NCI-H748 (cell line): Measurements from ENCODE around the gene CLCNKB.

Source experiments
- DNase-seq: peaks from one replicate; lab custom pipeline; 2025; ENCODE audit not compliant: unreplicated experiment; lab: John Stamatoyannopoulos, UW

CLCNKB gene

DNA sequence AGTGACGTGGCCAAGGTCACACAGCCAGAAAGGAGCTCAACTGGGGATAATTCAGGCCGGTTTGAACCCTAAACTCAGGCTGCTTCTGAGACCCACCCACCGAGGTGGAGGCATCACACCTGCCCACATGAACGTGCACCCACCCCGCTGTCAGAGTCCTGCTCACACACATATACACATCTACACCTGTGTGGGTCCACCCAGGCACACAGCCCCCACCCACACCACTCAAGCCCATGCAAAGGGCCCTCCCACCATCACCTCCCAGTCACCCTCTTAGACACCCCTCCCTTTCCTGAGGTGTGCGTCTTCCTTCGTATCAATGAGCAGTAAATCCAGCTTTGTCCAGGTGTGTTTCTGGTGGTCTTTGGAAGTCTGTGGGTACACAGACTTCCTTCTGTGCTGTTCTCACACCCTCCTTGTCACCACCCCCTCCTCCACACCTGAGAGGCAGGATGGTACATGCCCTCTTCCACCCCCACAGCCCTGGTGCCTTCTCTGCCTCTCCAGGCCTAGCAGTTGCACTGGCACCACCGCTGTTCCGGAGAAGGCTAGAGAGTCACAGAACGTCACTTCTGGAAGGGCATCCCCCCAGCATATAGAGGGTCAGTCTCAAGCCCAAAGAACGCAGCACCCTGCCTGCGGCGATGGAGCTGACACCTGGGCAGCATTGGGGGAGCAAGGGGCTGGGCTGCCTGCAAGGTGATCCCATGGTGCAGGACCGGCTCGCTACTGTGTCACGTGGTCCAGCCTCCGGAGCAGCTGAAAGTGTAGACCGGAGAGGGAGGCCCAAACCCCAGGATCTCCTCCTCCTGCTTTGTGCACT, 48.7 kb downstream of the CLCNKB start:
- no peak for DNase-seq

DNA sequence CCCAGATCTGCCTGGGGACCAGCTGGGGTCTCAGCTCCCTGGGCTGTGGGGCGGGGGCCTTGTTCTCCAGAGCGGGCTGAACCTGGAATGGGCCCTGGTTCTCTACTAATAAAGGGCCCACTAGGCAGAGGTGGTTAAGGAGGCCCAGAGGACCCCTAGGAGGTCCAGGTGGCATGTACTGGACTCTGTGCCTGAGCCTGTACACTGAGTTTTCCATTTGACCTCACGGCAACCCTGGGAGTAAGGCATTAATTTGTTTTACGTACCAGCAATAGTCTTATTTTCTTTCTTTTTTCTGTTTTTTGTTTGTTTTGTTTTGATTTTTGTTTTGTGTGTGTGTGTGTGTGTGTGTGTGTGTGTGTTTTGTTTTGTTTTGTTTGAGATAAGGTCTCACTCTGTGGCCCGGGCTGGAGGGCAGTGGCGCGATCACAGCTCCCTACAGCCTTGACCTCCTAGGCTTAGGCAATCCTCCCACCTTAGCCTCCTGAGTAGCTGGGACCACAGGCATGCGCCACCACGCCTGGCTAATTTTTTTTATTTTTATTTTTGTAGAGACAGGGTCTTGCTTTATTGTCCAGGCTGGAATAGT, 49.4 kb downstream of the CLCNKB start:
- no peak for DNase-seq

DNA sequence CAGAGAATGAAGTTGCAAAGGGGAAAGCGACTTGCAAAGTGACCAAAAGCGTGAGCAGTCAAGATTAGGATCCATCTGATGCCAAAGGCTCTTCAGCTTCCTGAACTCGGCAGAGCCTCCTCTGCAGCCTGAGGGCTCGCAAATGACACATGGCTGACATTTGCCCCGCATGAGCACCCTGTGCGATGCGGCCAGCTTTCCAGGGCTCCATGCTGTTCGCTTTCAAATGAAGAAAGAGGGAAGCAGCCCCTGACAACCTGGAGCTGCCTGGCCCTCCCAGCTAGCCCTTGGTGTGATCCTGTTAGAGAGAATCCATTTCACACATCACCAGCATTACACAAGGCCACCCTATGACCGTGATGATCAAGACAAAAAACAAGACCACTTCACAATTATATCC, 50.0 kb downstream of the CLCNKB start:
- DNase-seq, result no peak

DNA sequence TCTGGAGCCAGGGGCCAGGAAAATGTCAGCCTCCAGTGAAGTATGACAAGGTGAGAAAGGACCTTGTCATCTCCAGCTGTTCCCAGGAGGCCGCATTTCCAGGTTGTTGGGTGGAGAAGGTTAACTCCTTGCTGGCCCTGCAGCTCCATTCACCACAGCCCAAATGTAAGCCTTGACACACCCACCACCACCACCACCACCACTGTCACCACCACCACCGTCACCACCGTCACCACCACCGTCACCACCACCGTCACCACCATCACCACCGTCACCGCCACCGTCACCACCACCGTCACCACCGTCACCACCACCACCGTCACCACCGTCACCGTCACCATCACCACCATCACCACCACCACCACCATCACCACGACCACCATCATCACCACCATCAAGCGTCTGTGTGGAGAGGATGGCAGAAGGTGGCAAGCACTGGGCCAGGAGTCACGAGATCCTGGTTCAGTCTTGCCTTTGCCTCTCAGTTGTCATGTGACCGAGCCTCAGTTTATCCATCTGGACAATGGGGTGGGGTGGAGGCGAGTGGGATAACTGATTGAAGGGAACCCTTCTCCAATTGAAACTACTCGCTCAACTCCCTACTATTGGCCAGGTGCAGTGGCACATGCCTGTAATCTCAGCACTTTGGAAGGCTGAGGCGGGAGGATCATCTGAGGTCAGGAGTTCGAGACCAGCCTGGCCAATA, 51.0 kb downstream of the CLCNKB start:
- no peak for DNase-seq

DNA sequence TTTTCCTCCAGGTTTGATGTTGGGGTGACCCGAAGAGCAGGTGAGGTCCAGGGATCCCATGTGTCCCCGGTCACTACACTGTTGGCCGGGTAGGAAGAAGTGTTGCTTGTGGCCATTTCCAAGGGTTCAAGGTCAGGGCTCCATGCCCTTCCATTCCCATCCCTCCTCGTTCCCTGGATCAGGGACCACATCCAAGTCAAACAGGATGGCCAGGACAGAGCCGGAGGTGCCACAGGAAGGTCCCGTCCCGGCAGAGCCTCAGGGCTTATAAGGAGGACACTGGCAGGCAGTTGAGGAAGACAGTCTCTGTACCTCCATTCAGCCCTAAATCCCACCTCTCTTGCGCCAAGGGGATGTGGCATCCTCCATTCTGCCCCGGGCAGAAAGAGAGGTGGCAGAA, 51.9 kb downstream of the CLCNKB start:
- no peak for DNase-seq

DNA sequence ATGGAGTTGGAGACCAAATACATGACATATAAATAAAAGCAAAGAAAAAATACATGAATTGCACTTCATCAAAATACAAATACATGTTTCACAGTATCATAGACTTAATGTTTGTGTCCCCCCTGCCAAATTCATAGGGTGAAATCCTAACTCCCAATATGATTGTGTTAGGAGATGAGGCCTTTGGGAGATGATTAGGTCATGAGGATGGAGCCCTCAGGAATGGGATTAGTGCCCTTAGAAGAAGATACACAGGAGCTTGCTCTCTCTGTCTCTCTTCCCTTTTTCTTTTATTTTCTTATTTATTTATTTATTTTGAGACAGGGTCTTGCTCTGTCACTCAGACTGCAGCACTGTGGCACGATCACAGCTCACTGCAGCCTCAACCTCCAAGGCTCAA, 55.8 kb downstream of the CLCNKB start:
- DNase-seq, result no peak

DNA sequence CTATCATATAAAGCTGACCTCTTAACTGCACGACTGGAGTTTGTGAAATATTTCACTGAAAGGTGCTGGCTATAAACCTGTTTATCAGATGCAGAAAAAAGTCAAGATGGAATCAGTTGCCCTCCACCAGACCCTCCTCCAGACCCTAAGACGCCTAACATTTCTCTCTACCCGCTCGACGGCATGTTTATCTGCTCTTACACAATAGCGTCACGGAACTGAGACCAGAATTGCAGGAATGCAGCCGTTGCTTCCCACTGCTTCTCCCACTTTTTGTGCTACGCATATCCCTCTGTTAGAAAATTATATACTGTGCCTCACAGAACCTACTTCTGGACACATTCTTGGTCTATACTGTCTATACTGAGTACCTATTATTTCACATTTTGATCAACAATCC, 58.0 kb downstream of the CLCNKB start:
- no peak for DNase-seq
